Nephron progenitor cell (in vitro differentiated cells): ENCODE results near the gene MYH16.
"Not testable (repeated sequence)": the region's sequence is repeated elsewhere in the genome, so short reads cannot be mapped to it uniquely, and the experiment has no call there.

Experiments
- DNase-seq: peaks from one replicate; pipeline ENCODE4 v3.0.0; 2021
- H3K27ac Mint-ChIP-seq: 2 replicates; pipeline ENCODE4 v1.8.0; 2021; ENCODE audit warnings: mild to moderate bottlenecking, moderate library complexity, mixed read lengths
- H3K27me3 Mint-ChIP-seq: 2 replicates; pipeline ENCODE4 v1.8.0; 2021; ENCODE audit warnings: mild to moderate bottlenecking, low read depth, mixed read lengths; ENCODE audit not compliant: poor library complexity
- H3K36me3 Mint-ChIP-seq: 2 replicates; pipeline ENCODE4 v1.8.0; 2021; ENCODE audit warnings: low read depth, mixed read lengths
- H3K4me1 Mint-ChIP-seq: 2 replicates; pipeline ENCODE4 v1.8.0; 2021; ENCODE audit warnings: mixed read lengths
- H3K4me3 Mint-ChIP-seq: 2 replicates; pipeline ENCODE4 v1.8.0; 2021; ENCODE audit warnings: mild to moderate bottlenecking, moderate library complexity, mixed read lengths
- H3K9me3 Mint-ChIP-seq: 2 replicates; pipeline ENCODE4 v1.8.0; 2021; ENCODE audit warnings: mild to moderate bottlenecking, moderate library complexity, mixed read lengths
- CTCF ChIP-seq: fragments of 200-600 bp; sonication (generic); IDR thresholded peaks from 2 replicates; pipeline ENCODE4 v1.5.0; 2021; ENCODE audit warnings: antibody characterized with exemption

MYH16 gene

GRCh38 chr7:99357701-99358490 lies 85.3 kb downstream of the MYH16 start:
- Mint-ChIP-seq H3K27me3 (no peaks in the 10 kb centered on the region), H3K36me3 (peaks cover 41% of the 10 kb centered on the region), H3K4me3 (no peak overlapping the region), H3K4me1 (no peaks in the 10 kb centered on the region), H3K27ac (no peak overlapping the region), H3K9me3 (no peaks in the 10 kb centered on the region)
- DNase-seq = no peak
- TF ChIP-seq CTCF = no peak

- H3K27ac Mint-ChIP-seq, DNase-seq, H3K4me1 Mint-ChIP-seq, H3K4me3 Mint-ChIP-seq, H3K9me3 Mint-ChIP-seq, H3K27me3 Mint-ChIP-seq: not testable (repeated sequence)
- peaks cover 48% of the 10 kb centered on the region for H3K36me3 Mint-ChIP-seq
Measured at GRCh38 chr7:99358521-99358920, 85.9 kb downstream of the MYH16 start.

- no peak for DNase-seq
- no peak overlapping the region for H3K27ac Mint-ChIP-seq
- no peak for TF ChIP-seq CTCF
- H3K27me3 Mint-ChIP-seq = no peaks in the 10 kb centered on the region
- H3K36me3 Mint-ChIP-seq = peaks cover 51% of the 10 kb centered on the region
- H3K9me3 Mint-ChIP-seq = no peaks in the 10 kb centered on the region
- H3K4me3 Mint-ChIP-seq = no peak overlapping the region
- H3K4me1 Mint-ChIP-seq = no peaks in the 10 kb centered on the region
Measured at GRCh38 chr7:99359465-99360154, 87.0 kb downstream of the MYH16 start.
